ENCODE measurements around the gene LRCH3.

GRCh38 chr3:197752107-197752506 is 38.9 kb upstream of the LRCH3 start:
- no peak for TF ChIP-seq CTCF (IDR thresholded peaks at IDR 0.05)
- no peak for TF ChIP-seq POLR2AphosphoS5 (IDR thresholded peaks at IDR 0.05; ENCODE audit: insufficient read depth in 1 of 2, low read depth in 1 of 2)
- TF ChIP-seq POLR2A (IDR thresholded peaks at IDR 0.05): no peak

Data from vagina (tissue), 2 donors.